ENCODE results near the gene GPRC5B. TPM values are rescaled to one million over a fixed set of nuclear protein-coding genes. Genes with fewer than 3 reads are reported as not detected.

The GPRC5B gene
- total RNA-seq, 1 donor from 2014 or later: 0.07 TPM

DNA sequence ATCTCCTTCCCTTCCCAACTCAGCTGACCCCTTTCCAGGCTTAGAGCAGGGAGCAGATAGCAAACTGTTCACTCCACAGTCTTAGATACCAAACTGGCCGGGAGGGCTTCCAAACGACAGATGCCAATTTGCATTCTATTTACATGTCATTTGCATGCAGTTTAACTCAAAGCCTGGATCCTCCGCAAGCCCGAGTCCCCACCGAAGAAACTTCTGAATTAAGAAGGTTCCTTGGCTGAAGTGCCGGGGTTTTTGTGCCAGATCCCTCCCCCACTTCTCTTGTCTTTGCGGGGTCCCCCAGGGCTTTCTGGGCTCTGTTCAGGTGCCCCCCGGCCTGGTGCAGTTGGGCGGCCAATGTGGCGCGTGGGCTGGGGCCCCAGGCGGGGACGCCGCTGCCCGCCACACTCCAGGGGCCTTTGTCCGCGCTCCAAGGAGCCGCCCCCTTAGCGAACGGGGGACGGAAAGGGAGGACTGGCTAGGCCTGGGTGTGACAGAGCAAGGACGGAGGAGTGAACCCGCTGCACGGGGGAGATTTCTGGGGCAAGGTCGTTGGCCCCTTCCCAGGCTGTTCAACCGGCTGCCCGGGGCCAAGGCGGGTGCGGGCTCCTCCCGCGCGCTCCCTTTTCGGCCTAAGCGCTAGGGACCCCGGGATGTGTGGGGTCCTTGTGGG, 1.2 kb downstream of the GPRC5B start:
- DNase-seq: peak; percentile 21
- POLR2A ChIA-PET: no interaction called here
- Mint-ChIP-seq H3K36me3 (ENCODE audit: low read depth) (no peaks in the 10 kb centered on the region), H3K4me3 (no peak overlapping the region), H3K27ac (no peak overlapping the region), H3K27me3 (peaks cover 38% of the 10 kb centered on the region), H3K4me1 (peaks cover 27% of the 10 kb centered on the region), H3K9me3 (no peaks in the 10 kb centered on the region)
- intact Hi-C loops (cut with micrococcal nuclease): no loop called here
- CTCF ChIA-PET: interaction anchor here (6.4 kb wide), 1 partner anchor 326 kb away, joined by 47 read pairs; the partner anchor contains the start of gene VPS35L
- no peak for ATAC-seq (ENCODE audit: low read depth)
- TF ChIP-seq, protein P1, sequence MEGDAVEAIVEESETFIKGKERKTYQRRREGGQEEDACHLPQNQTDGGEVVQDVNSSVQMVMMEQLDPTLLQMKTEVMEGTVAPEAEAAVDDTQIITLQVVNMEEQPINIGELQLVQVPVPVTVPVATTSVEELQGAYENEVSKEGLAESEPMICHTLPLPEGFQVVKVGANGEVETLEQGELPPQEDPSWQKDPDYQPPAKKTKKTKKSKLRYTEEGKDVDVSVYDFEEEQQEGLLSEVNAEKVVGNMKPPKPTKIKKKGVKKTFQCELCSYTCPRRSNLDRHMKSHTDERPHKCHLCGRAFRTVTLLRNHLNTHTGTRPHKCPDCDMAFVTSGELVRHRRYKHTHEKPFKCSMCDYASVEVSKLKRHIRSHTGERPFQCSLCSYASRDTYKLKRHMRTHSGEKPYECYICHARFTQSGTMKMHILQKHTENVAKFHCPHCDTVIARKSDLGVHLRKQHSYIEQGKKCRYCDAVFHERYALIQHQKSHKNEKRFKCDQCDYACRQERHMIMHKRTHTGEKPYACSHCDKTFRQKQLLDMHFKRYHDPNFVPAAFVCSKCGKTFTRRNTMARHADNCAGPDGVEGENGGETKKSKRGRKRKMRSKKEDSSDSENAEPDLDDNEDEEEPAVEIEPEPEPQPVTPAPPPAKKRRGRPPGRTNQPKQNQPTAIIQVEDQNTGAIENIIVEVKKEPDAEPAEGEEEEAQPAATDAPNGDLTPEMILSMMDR (IDR thresholded peaks at IDR 0.05): no peak

DNA sequence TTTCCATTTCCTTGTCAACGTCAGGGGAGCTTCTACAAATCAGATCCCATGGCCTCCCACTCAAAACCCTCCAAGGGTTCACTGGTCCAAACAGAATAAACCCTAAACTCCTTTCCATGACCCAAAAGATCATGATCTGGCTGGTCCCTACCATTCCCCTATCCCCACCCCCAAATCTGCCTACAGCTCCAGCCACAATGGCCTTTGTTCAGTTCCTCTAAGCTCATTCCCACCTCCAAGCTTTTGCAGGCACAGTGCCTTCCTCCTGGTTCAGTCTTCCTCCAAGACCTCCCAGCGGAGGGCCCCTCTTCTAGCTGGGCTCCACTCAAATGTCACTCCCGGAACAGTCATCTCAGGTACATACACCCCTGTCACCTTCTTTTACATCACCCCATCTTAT, 2.0 kb downstream of the GPRC5B start:
- peaks cover 38% of the 10 kb centered on the region for H3K27me3 Mint-ChIP-seq
- no peak overlapping the region for H3K27ac Mint-ChIP-seq
- DNase-seq (no peak), ATAC-seq (ENCODE audit: low read depth) (no peak)
- ChIA-PET POLR2A (no interaction called here), CTCF (no interaction called here)
- TF ChIP-seq, protein P1 (IDR thresholded peaks at IDR 0.05): no peak
- H3K4me1 Mint-ChIP-seq: peaks cover 27% of the 10 kb centered on the region
- no peaks in the 10 kb centered on the region for H3K36me3 Mint-ChIP-seq (ENCODE audit: low read depth)
- intact Hi-C loops (cut with micrococcal nuclease): no loop called here
- H3K4me3 Mint-ChIP-seq: peak overlapping the region; percentile 3
- no peaks in the 10 kb centered on the region for H3K9me3 Mint-ChIP-seq

DNA sequence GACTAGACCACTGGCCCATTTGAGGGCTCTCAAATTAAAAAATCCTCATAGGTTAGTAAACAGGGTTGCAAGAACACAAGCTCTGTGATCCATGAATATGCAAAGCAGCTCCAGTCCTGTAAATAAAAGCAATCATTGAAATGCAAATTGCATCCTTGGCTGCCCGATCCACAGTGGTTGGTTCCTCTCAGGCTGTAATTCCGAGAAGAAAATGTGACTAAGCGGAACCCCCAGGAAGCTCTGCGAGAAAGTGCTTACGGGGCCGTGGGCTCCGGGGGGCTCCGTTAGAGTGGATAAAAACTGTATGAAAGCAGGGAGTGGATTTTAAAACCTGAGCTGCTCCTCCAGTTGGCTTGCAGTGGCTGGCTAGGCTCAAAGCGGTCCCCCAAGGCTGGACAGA, 2.5 kb downstream of the GPRC5B start:
- DNase-seq (no peak), ATAC-seq (ENCODE audit: low read depth) (no peak)
- Mint-ChIP-seq H3K4me3 (no peak overlapping the region), H3K36me3 (ENCODE audit: low read depth) (no peaks in the 10 kb centered on the region), H3K27ac (no peak overlapping the region), H3K4me1 (peaks cover 27% of the 10 kb centered on the region), H3K27me3 (peaks cover 38% of the 10 kb centered on the region), H3K9me3 (no peaks in the 10 kb centered on the region)
- ChIA-PET POLR2A (no interaction called here), CTCF (interaction anchor here (0.7 kb wide), 1 partner anchor 17 kb away, joined by 3 read pairs; no protein-coding TSS in a partner anchor)
- TF ChIP-seq, protein P1 (IDR thresholded peaks at IDR 0.05): no peak
- intact Hi-C loops (cut with micrococcal nuclease): no loop called here

DNA sequence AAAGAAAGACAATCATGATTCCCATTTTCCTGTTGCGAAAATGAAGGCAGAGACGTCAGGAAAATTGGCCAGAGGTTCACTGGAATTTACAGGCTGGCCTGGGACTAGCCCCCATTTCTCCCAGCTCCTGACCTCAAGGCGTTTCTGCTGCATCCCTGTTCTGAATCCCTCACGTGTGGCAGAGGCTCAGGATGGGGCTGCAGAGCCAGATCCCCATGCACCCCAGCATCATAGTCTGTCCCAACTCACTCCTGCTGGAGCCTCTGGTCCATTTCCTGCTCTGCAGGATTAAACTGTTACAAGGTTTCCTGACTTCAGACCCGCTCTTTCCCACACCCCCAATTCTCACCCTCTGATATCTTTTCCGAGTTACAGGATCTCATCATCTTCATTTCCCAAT, 2.9 kb downstream of the GPRC5B start:
- no peak for DNase-seq
- Mint-ChIP-seq H3K4me3 (no peak overlapping the region), H3K9me3 (no peaks in the 10 kb centered on the region), H3K27ac (no peak overlapping the region), H3K36me3 (ENCODE audit: low read depth) (no peaks in the 10 kb centered on the region), H3K27me3 (peaks cover 38% of the 10 kb centered on the region), H3K4me1 (peaks cover 27% of the 10 kb centered on the region)
- POLR2A ChIA-PET: no interaction called here
- intact Hi-C loops (cut with micrococcal nuclease): no loop called here
- CTCF ChIA-PET: interaction anchor here (0.7 kb wide), 1 partner anchor 17 kb away, joined by 3 read pairs; no protein-coding TSS in a partner anchor
- TF ChIP-seq, protein P1 (IDR thresholded peaks at IDR 0.05): no peak
- no peak for ATAC-seq (ENCODE audit: low read depth)

DNA sequence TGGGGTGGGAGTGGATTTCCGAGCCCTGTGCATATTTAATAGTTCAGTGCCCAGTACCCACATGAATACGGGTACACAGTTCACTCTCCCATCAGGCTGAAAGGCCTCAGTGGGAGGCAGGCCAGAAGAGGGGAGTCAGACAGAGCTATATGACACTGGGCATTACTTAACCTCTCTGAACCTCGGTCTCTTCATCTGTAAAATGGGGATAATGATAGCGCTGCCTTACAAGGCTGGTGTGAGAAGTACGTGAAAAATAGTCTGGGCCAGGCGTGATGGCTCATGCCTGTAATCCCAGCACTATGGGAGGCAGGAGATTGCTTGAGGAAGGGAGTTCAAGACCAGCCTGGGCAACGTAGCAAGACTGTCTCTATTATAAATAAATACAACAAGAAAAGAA, 3.6 kb downstream of the GPRC5B start:
- Mint-ChIP-seq H3K4me1 (peaks cover 21% of the 10 kb centered on the region), H3K27ac (no peak overlapping the region), H3K27me3 (peaks cover 32% of the 10 kb centered on the region), H3K36me3 (ENCODE audit: low read depth) (no peaks in the 10 kb centered on the region), H3K9me3 (no peaks in the 10 kb centered on the region), H3K4me3 (no peak overlapping the region)
- POLR2A ChIA-PET: no interaction called here
- intact Hi-C loops (cut with micrococcal nuclease): no loop called here
- DNase-seq (no peak), ATAC-seq (ENCODE audit: low read depth) (no peak)
- TF ChIP-seq, protein P1 (IDR thresholded peaks at IDR 0.05): no peak
- CTCF ChIA-PET: no interaction called here

All from activated B cell treated with CpG ODN at 0.5 μM for 24 hours (primary cell).